Muscle layer of colon (tissue), 2 donors: ENCODE measurements around the gene SERTAD1.

ENCODE experiments used
- H3K27ac ChIP-seq: one replicate; pipeline ENCODE4 v1.7.0; 2013; ENCODE audit warnings: low read depth, mild to moderate bottlenecking, low read length, moderate library complexity
- H3K27me3 ChIP-seq, 2 donors: one replicate each; pipeline ENCODE4 v1.7.0; 2013; ENCODE audit warnings: low read length in 2 of 2, mild to moderate bottlenecking in 2 of 2; ENCODE audit not compliant: insufficient read depth in 2 of 2, control insufficient read depth in 1 of 2
- H3K36me3 ChIP-seq: one replicate; pipeline ENCODE4 v1.7.0; 2013; ENCODE audit warnings: mild to moderate bottlenecking, low read length; ENCODE audit not compliant: insufficient read depth
- H3K4me1 ChIP-seq: one replicate; pipeline ENCODE4 v1.7.0; 2013; ENCODE audit warnings: mild to moderate bottlenecking, low read length; ENCODE audit not compliant: insufficient read depth
- H3K4me3 ChIP-seq, 2 donors: one replicate each; pipeline ENCODE4 v1.7.0; 2013; ENCODE audit warnings: low read length in 2 of 2, low read depth in 1 of 2, mild to moderate bottlenecking in 1 of 2, moderate library complexity in 1 of 2
- H3K9ac ChIP-seq: one replicate; pipeline ENCODE4 v1.7.0; 2013; ENCODE audit warnings: low read length
- H3K9me3 ChIP-seq: one replicate; pipeline ENCODE4 v1.7.0; 2013; ENCODE audit warnings: mild to moderate bottlenecking, low read length
- donor health status: abdominal sarcoma.
- donor health status: Adenocarcinoma of cecum.

Gene SERTAD1

DNA sequence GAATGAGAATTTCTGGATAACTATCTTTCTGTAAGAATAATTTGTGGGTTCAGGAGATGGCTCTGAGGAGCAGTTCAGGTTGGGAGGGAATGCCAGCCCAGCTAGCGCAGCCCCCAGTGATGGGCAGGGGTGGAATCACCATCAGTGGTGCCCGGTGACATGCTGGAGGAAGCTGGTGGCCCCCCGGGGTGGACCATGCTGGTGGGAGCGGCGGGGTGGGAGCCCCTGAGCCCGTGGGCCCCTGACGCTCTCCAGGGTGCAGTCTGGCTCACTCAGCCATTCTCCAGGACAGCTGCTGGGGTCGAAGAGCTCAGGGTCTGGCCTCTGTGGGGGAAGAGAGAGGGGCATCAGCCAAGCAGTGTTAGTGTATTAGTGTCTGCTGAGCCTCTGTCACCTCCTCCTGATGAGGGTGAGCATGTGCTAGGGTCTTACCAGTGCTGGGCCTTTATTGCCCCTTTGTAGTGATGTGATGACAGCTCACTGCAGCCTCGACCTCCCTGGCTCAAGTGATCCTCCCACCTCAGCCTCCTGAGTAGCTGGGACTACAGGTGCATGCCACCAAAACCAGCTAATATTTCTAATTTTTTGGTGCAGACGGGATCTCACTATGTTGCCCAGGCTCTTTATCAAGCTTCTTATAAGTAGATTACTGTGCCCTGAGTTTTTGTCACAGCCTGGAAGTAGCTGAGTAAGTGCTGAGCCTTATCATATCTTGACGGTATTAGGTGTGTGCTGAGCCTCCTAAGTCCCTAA, 46.2 kb downstream of the SERTAD1 start:
- Histone ChIP-seq H3K4me1 (no peaks in the 10 kb centered on the region), H3K36me3 (peaks cover 23% of the 10 kb centered on the region), H3K4me3 (no peak overlapping the region), H3K27ac (no peak overlapping the region), H3K9ac (no peak overlapping the region), H3K27me3 (no peaks in the 10 kb centered on the region), H3K9me3 (no peaks in the 10 kb centered on the region)

DNA sequence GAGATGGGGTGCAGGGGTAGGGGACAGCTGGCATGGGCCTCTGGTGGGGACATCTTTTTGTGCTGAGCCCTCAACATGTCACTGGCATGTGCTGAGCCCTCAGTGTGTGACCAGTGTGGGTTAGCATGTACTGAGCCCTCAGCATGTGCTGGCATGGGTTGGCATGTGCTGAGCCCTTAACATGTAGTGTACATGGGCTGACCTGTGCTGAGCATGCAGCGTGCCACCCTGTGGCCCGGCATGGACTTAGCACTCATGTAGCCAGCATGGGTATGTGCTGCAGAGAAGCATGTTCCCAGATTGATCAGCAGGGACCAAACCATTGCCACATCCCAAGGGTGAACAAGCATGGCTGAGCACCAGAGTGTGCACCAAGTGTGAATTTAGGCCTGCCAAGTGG, 47.3 kb downstream of the SERTAD1 start:
- Histone ChIP-seq H3K4me3 (no peak overlapping the region), H3K4me1 (no peaks in the 10 kb centered on the region), H3K9me3 (no peaks in the 10 kb centered on the region), H3K9ac (no peak overlapping the region), H3K27ac (no peak overlapping the region), H3K36me3 (peaks cover 31% of the 10 kb centered on the region), H3K27me3 (no peaks in the 10 kb centered on the region)

GRCh38 chr19:40377876-40378385, 47.9 kb downstream of the SERTAD1 start:
- Histone ChIP-seq H3K27ac (no peak overlapping the region), H3K4me3 (no peak overlapping the region), H3K27me3 (no peaks in the 10 kb centered on the region), H3K9me3 (no peaks in the 10 kb centered on the region), H3K4me1 (no peaks in the 10 kb centered on the region), H3K9ac (no peak overlapping the region), H3K36me3 (peaks cover 36% of the 10 kb centered on the region)

DNA sequence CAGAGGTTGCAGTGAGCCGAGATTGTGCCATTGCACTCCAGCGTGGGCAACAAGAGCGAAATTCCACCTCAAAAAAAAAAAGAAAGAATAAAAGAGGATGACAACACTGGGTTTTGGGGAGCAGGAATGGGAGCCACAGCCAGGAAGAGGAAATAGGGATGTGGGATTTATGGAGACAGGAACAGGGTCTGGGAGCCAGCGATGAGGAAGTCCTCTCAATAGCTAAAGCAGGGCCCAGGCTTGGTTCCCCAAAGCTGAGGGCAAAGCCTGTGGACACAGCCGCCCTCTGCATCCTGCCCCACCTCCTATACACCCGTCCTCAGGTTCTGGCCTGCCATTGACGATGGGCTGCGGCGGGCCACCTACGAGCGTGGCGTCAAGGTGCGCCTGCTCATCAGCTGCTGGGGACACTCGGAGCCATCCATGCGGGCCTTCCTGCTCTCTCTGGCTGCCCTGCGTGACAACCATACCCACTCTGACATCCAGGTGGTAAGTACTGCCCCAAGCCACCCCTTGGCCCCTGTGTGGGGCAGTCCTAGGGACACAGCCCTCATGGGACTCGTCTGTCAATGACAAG, 49.4 kb downstream of the SERTAD1 start:
- Histone ChIP-seq H3K36me3 (peaks cover 49% of the 10 kb centered on the region), H3K9ac (no peak overlapping the region)

DNA sequence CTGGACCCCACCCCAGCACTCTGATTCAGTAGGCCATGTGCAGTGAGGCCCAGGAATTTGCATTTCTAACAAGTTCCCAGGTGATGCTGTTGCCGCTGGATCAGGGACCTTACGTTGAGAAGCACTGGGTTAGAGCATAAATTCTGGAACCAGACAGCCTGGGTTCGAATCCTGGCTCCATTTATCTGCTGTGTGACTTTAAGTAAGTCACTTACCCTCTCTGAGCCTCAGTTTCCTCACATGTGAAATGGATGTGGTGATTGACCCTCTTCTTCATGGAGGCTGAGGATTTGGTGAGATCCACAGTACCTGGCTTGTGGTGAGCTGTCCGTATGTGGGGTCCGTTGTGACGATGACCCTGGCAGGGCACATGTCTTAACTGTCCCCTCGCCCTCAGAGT, 51.7 kb downstream of the SERTAD1 start:
- no peaks in the 10 kb centered on the region for H3K9me3 ChIP-seq

More for the DNA sequence above, 49.4 kb downstream of the SERTAD1 start:
- no peak overlapping the region for H3K27ac ChIP-seq
- no peaks in the 10 kb centered on the region for H3K27me3 ChIP-seq
- H3K9me3 ChIP-seq, result no peaks in the 10 kb centered on the region
- H3K4me3 ChIP-seq, result no peak overlapping the region
- H3K4me1 ChIP-seq, result no peaks in the 10 kb centered on the region

DNA sequence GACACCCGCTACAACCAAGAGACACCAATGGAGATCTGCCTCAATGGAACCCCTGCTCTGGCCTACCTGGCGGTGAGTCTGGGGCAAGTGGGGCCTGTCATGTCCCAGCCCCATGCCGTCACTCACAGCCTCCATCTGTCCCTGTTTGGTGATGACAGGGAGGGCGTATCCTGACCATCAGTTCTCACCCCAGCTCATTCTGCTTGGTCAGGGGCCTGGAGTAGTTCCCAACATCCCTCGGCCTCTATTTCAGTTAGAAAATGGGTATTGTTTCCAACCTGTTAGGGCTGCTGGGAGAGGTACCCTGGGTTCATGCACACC, 54.0 kb downstream of the SERTAD1 start:
- Histone ChIP-seq H3K27ac (no peak overlapping the region), H3K27me3 (no peaks in the 10 kb centered on the region), H3K4me1 (no peaks in the 10 kb centered on the region), H3K9me3 (no peaks in the 10 kb centered on the region), H3K9ac (no peak overlapping the region), H3K36me3 (peaks cover 65% of the 10 kb centered on the region), H3K4me3 (no peak overlapping the region)

More for the DNA sequence above, 51.7 kb downstream of the SERTAD1 start:
- H3K27me3 ChIP-seq, result no peaks in the 10 kb centered on the region
- H3K4me3 ChIP-seq, result no peak overlapping the region
- H3K27ac ChIP-seq, result no peak overlapping the region
- H3K4me1 ChIP-seq, result no peaks in the 10 kb centered on the region
- no peak overlapping the region for H3K9ac ChIP-seq
- H3K36me3 ChIP-seq, result peaks cover 61% of the 10 kb centered on the region
